ENCODE measurements around the gene MS4A10. TPM values are rescaled to one million over a fixed set of nuclear protein-coding genes. Genes with fewer than 3 reads are reported as not detected.

Gene MS4A10
- not detected for total RNA-seq (ENCODE audit: unreplicated experiment)
- long read RNA-seq = 0 reads

- Mint-ChIP-seq H3K4me1 (ENCODE audit: low read depth, unreplicated experiment) (peaks cover 6% of the 10 kb centered on the region), H3K27ac (ENCODE audit: unreplicated experiment) (no peak within 1 kb of the TSS), H3K36me3 (ENCODE audit: unreplicated experiment) (no peaks in the 10 kb centered on the region), H3K27me3 (ENCODE audit: unreplicated experiment) (peaks cover 6% of the 10 kb centered on the region), H3K9me3 (ENCODE audit: unreplicated experiment) (peaks cover 10% of the 10 kb centered on the region), H3K4me3 (ENCODE audit: unreplicated experiment) (peak within 1 kb of the TSS; percentile 13)
- no peak for TF ChIP-seq CTCF (IDR thresholded peaks at IDR 0.05; ENCODE audit: partially characterized antibody, unreplicated experiment)
- DNase-seq = no peak
Measured at GRCh38 chr11:60785136-60785535, at the start of gene MS4A10. Gene MS4A10, plus strand, starts transcription at chr11:60785333. Its CDS starts 5,003 bp downstream, at chr11:60790336.

GRCh38 chr11:60739114-60739513 is 46.0 kb upstream of the MS4A10 start:
- Mint-ChIP-seq H3K27me3 (ENCODE audit: unreplicated experiment) (peaks cover 2% of the 10 kb centered on the region), H3K4me3 (ENCODE audit: unreplicated experiment) (no peak overlapping the region), H3K9me3 (ENCODE audit: unreplicated experiment) (peaks cover 4% of the 10 kb centered on the region), H3K4me1 (ENCODE audit: low read depth, unreplicated experiment) (no peaks in the 10 kb centered on the region), H3K27ac (ENCODE audit: unreplicated experiment) (no peak overlapping the region), H3K36me3 (ENCODE audit: unreplicated experiment) (peaks cover 4% of the 10 kb centered on the region)
- no peak for DNase-seq
- TF ChIP-seq CTCF (IDR thresholded peaks at IDR 0.05; ENCODE audit: partially characterized antibody, unreplicated experiment) = no peak

DNA sequence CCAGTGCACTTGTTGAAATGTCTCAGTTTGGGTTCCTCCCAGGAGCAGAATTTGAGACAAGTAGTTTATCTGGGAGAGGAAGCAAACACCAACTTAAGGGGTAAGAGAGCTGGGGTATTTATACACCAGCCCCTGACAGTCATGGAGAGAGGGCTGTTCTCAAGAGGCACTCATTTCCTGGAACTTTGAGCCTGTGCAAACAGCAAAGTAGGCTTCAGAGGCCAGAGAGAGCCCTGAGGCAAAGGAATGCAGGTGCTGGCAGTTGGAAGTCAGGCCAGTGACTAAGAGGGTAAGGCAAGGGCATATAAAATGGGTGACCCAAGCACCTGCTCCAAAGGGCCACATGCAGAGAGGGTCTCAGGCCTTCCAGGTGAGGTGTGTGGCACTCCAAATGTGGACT is 44.6 kb upstream of the MS4A10 start:
- TF ChIP-seq CTCF (IDR thresholded peaks at IDR 0.05; ENCODE audit: partially characterized antibody, unreplicated experiment) = no peak
- Mint-ChIP-seq H3K4me1 (ENCODE audit: low read depth, unreplicated experiment) (no peaks in the 10 kb centered on the region), H3K9me3 (ENCODE audit: unreplicated experiment) (peaks cover 6% of the 10 kb centered on the region), H3K36me3 (ENCODE audit: unreplicated experiment) (peaks cover 5% of the 10 kb centered on the region), H3K27ac (ENCODE audit: unreplicated experiment) (no peak overlapping the region), H3K27me3 (ENCODE audit: unreplicated experiment) (peaks cover 2% of the 10 kb centered on the region), H3K4me3 (ENCODE audit: unreplicated experiment) (no peak overlapping the region)
- DNase-seq = no peak

DNA sequence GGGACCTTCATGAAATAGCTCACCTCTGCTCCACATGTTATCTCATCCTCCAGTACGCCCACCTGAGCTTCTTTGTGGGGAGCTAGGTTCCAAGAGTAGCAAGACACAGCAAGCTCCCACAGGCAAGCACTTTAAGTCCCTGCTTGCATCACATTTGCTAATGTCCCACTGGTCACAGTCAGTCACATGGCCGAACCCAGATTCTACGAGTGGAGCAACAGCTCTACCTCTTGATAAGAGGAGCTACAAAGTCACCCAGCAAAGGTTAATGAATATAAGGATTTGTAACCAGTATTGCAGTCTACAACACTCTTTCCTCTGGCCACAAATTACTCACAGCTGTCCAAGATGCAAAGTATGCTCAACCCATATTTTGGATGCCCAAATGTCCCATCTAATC is 43.7 kb upstream of the MS4A10 start:
- H3K4me3 Mint-ChIP-seq (ENCODE audit: unreplicated experiment) = no peak overlapping the region
- no peak for TF ChIP-seq CTCF (IDR thresholded peaks at IDR 0.05; ENCODE audit: partially characterized antibody, unreplicated experiment)
- H3K27ac Mint-ChIP-seq (ENCODE audit: unreplicated experiment) = no peak overlapping the region
- H3K4me1 Mint-ChIP-seq (ENCODE audit: low read depth, unreplicated experiment) = no peaks in the 10 kb centered on the region
- H3K9me3 Mint-ChIP-seq (ENCODE audit: unreplicated experiment) = peaks cover 7% of the 10 kb centered on the region
- H3K27me3 Mint-ChIP-seq (ENCODE audit: unreplicated experiment) = peaks cover 2% of the 10 kb centered on the region
- H3K36me3 Mint-ChIP-seq (ENCODE audit: unreplicated experiment) = peaks cover 5% of the 10 kb centered on the region
- DNase-seq = no peak

- H3K9me3 Mint-ChIP-seq (ENCODE audit: unreplicated experiment) = peaks cover 10% of the 10 kb centered on the region
- no peak for DNase-seq
- peaks cover 5% of the 10 kb centered on the region for H3K36me3 Mint-ChIP-seq (ENCODE audit: unreplicated experiment)
- H3K4me3 Mint-ChIP-seq (ENCODE audit: unreplicated experiment) = no peak overlapping the region
- TF ChIP-seq CTCF (IDR thresholded peaks at IDR 0.05; ENCODE audit: partially characterized antibody, unreplicated experiment) = no peak
- H3K4me1 Mint-ChIP-seq (ENCODE audit: low read depth, unreplicated experiment) = no peaks in the 10 kb centered on the region
- H3K27me3 Mint-ChIP-seq (ENCODE audit: unreplicated experiment) = peaks cover 2% of the 10 kb centered on the region
- H3K27ac Mint-ChIP-seq (ENCODE audit: unreplicated experiment) = no peak overlapping the region
Measured at GRCh38 chr11:60743058-60743457, 42.1 kb upstream of the MS4A10 start.
